HepG2 (cell line): ENCODE results near the gene RABGAP1L. TPM values are rescaled to one million over a fixed set of nuclear protein-coding genes. Genes with fewer than 3 reads are reported as not detected.

Source experiments
- BHLHE40 ChIP-seq: IDR thresholded peaks from 2 replicates; pipeline ENCODE4 v1.6.1; 2011; ENCODE audit warnings: low read length, improper control_type of control experiment
- DMAP1 ChIP-seq: IDR thresholded peaks from 2 replicates; pipeline ENCODE4 v1.6.1; 2016
- FOXA1 ChIP-seq, 2 experiments: fragments of 450-650 bp in 1 of 2; sonication (generic) in 1 of 2; formaldehyde crosslinking in 1 of 2; IDR thresholded peaks; 2 replicates each; pipeline versions ENCODE4 v1.4.0 to v1.6.1; 2016 to 2020; ENCODE audit warnings: missing genetic modification reagents in 1 of 2
- HCFC1 ChIP-seq: fragments of 150-350 bp; IDR thresholded peaks from 2 replicates; pipeline ENCODE4 v1.6.1; 2014; ENCODE audit warnings: low read depth, low read length
- HNF4A ChIP-seq: sonication (generic); formaldehyde crosslinking; IDR thresholded peaks from 2 replicates; pipeline ENCODE4 v1.4.0; 2020; ENCODE audit warnings: missing genetic modification reagents
- HOXD1 ChIP-seq: sonication (generic); formaldehyde crosslinking; IDR thresholded peaks from 2 replicates; pipeline ENCODE4 v1.5.0; 2020; ENCODE audit warnings: missing genetic modification reagents
- KMT2B ChIP-seq: IDR thresholded peaks from 2 replicates; pipeline ENCODE4 v1.6.1; 2016; ENCODE audit warnings: missing genetic modification reagents, missing compliant biosample characterization
- MED8 ChIP-seq: sonication (generic); formaldehyde crosslinking; IDR thresholded peaks from 2 replicates; pipeline ENCODE4 v1.8.1; 2023; ENCODE audit warnings: mild to moderate bottlenecking, missing genetic modification reagents; ENCODE audit not compliant: insufficient replicate concordance
- NFYB ChIP-seq: sonication (generic); formaldehyde crosslinking; IDR thresholded peaks from 2 replicates; pipeline ENCODE4 v1.4.0; 2020; ENCODE audit warnings: missing genetic modification reagents
- PRMT3 ChIP-seq: sonication (generic); formaldehyde crosslinking; IDR thresholded peaks from 2 replicates; pipeline ENCODE4 v1.8.1; 2022; ENCODE audit warnings: low read depth, mild to moderate bottlenecking, moderate library complexity, missing genetic modification reagents, borderline replicate concordance
- REXO4 ChIP-seq: sonication (generic); formaldehyde crosslinking; IDR thresholded peaks from 2 replicates; pipeline ENCODE4 v1.8.0; 2022; ENCODE audit warnings: missing genetic modification reagents, mild to moderate bottlenecking, borderline replicate concordance
- RFXAP ChIP-seq: sonication (generic); formaldehyde crosslinking; IDR thresholded peaks from 2 replicates; pipeline ENCODE4 v1.4.0; 2020; ENCODE audit warnings: missing genetic modification reagents, borderline replicate concordance
- SKI ChIP-seq: fragments of 450-650 bp; IDR thresholded peaks from one replicate; pipeline ENCODE4 v1.6.1; 2018; ENCODE audit warnings: mild to moderate bottlenecking; ENCODE audit not compliant: partially characterized antibody
- SMARCC2 ChIP-seq: fragments of 450-650 bp; IDR thresholded peaks from 2 replicates; pipeline ENCODE4 v1.6.1; 2017; ENCODE audit warnings: antibody characterized with exemption, mild to moderate bottlenecking
- SOX5 ChIP-seq: IDR thresholded peaks from 2 replicates; pipeline ENCODE4 v1.6.1; 2016; ENCODE audit warnings: borderline replicate concordance
- ZNF121 ChIP-seq: sonication (generic); formaldehyde crosslinking; IDR thresholded peaks from 2 replicates; pipeline ENCODE4 v1.5.0; 2020; ENCODE audit warnings: mild to moderate bottlenecking, missing genetic modification reagents
- ZNF350 ChIP-seq: sonication (generic); formaldehyde crosslinking; IDR thresholded peaks from 2 replicates; pipeline ENCODE4 v1.4.0; 2020; ENCODE audit warnings: mild to moderate bottlenecking, low read depth, missing genetic modification reagents, borderline replicate concordance
- ZNF558 ChIP-seq: sonication (generic); formaldehyde crosslinking; IDR thresholded peaks from 2 replicates; pipeline ENCODE4 v1.9.0; 2022; ENCODE audit warnings: mild to moderate bottlenecking, missing genetic modification reagents, borderline replicate concordance
- ZNF737 ChIP-seq: sonication (generic); formaldehyde crosslinking; IDR thresholded peaks from 2 replicates; pipeline ENCODE4 v1.5.0; 2020; ENCODE audit warnings: missing genetic modification reagents, mild to moderate bottlenecking, borderline replicate concordance
- ZNF781 ChIP-seq: sonication (generic); formaldehyde crosslinking; IDR thresholded peaks from 2 replicates; pipeline ENCODE4 v1.5.1; 2020; ENCODE audit warnings: borderline replicate concordance, mild to moderate bottlenecking, missing genetic modification reagents; ENCODE audit errors: not compliant biosample characterization
- ZNF816 ChIP-seq: sonication (generic); formaldehyde crosslinking; IDR thresholded peaks from 2 replicates; pipeline ENCODE4 v1.8.0; 2022; ENCODE audit warnings: missing genetic modification reagents, mild to moderate bottlenecking, borderline replicate concordance
- polyA plus RNA-seq, 8 experiments: library from polyadenylated mRNA; depleted of rRNA in 3 of 8; stranded (reverse) in 7 of 8; unstranded in 1 of 8; fragments of >200 nt; fragmentation: Illumina TruSeq in 4 of 8; extraction: Trizol in 4 of 8; gene quantifications; 2 replicates each; pipeline versions ENCODE4 v1.2.1 to v1.2.3, GENCODE V29; 2011 to 2016; ENCODE audit warnings: low read depth in 4 of 8, missing spikeins in 1 of 8, mixed read lengths in 1 of 8; ENCODE audit not compliant: insufficient read depth in 1 of 8
- total RNA-seq, 5 experiments: library from RNA; depleted of rRNA; stranded (reverse); fragments of >200 nt; fragmentation: Illumina TruSeq; extraction: Trizol; gene quantifications; 2 replicates each; pipeline ENCODE4 v1.2.3, GENCODE V29; 2016; ENCODE audit warnings: low read depth in 1 of 5
- TF ChIP-seq, protein P1 (sequence below), 2 experiments: sonication (generic) in 1 of 2; formaldehyde crosslinking in 1 of 2; IDR thresholded peaks; 2 replicates each; pipeline versions ENCODE4 v1.6.1 to v1.9.0; 2014 to 2022; ENCODE audit warnings: antibody characterized with exemption in 1 of 2, borderline replicate concordance in 1 of 2, inconsistent platforms in 1 of 2, low read depth in 1 of 2, missing genetic modification reagents in 1 of 2
- TF ChIP-seq, protein P2 (sequence below): sonication (generic); formaldehyde crosslinking; IDR thresholded peaks from 2 replicates; pipeline ENCODE4 v1.4.0; 2020; ENCODE audit warnings: missing genetic modification reagents

Gene RABGAP1L
- total and polyA plus RNA-seq, 2 of the 13 experiments (the other 11 are each of a cell fraction or from before 2014, with no cell fraction given), result 7.9 to 22.6 TPM

DNA sequence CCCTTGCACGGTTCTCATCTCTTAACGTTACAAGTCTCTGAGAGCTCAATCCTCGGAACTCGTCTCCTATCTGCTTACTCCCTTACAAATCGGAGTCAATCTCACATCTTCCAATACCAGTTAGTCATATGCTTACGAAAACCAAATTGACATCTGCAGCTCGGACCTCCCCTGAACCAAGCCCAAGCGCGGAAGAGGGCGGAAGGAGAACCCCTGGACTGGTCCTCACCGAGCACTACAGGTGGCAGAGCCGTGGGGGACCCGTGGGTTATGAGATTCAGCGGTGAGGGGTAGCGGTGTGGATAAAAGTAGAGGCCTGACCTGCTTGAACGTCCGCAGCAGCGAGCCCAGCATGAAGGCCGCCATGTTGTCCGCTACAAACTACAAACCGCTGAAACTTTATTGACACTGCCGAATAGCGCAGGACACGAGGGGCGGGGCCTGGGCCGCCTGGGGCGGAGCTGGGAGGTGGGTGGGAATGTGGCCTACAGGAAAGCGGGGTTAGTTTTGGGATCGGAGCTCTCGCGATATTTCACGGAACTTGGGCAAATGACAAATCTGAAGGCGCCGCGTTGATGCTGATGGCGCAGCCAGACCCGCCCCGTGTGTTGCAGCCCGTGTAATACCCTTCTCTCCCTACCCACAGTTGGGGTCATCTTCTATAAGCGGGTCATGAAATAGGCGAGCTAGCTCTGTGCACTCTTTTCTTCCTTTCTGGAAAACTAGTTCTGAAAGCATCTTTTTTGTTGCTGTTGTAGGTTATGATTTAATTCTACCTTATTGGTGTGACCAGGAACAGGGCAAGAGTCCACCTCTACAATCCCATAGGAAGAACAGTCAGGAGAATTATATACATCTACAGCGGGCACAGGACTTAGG lies 864.0 kb downstream of the RABGAP1L start, which contains the start of gene MRPS14 (continued):
- TF ChIP-seq, protein P1, sequence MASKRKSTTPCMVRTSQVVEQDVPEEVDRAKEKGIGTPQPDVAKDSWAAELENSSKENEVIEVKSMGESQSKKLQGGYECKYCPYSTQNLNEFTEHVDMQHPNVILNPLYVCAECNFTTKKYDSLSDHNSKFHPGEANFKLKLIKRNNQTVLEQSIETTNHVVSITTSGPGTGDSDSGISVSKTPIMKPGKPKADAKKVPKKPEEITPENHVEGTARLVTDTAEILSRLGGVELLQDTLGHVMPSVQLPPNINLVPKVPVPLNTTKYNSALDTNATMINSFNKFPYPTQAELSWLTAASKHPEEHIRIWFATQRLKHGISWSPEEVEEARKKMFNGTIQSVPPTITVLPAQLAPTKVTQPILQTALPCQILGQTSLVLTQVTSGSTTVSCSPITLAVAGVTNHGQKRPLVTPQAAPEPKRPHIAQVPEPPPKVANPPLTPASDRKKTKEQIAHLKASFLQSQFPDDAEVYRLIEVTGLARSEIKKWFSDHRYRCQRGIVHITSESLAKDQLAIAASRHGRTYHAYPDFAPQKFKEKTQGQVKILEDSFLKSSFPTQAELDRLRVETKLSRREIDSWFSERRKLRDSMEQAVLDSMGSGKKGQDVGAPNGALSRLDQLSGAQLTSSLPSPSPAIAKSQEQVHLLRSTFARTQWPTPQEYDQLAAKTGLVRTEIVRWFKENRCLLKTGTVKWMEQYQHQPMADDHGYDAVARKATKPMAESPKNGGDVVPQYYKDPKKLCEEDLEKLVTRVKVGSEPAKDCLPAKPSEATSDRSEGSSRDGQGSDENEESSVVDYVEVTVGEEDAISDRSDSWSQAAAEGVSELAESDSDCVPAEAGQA (IDR thresholded peaks at IDR 0.05; ENCODE audit: low read depth), result peak; percentile 85
- TF ChIP-seq, protein P1 (CRISPR knock-in tag; IDR thresholded peaks at IDR 0.05; ENCODE audit: borderline replicate concordance), result no peak
- no peak for TF ChIP-seq REXO4 (CRISPR knock-in tag)
- TF ChIP-seq ZNF350 (CRISPR knock-in tag), result peak; percentile 78; the same call in 1 of the 2 replicates
- no peak for TF ChIP-seq ZNF121 (CRISPR knock-in tag)
- TF ChIP-seq PRMT3, result no peak
- TF ChIP-seq NFYB (CRISPR knock-in tag), result peak; percentile 46; the same call in 1 of the 2 replicates
- TF ChIP-seq ZNF737 (CRISPR knock-in tag), result no peak
- peak; percentile 97 for TF ChIP-seq KMT2B (CRISPR knock-in tag)
- TF ChIP-seq DMAP1, result peak; percentile 85
- no peak for TF ChIP-seq MED8 (CRISPR knock-in tag)
- no peak for TF ChIP-seq SKI
- TF ChIP-seq HCFC1, result peak; percentile 68
- TF ChIP-seq ZNF558 (CRISPR knock-in tag), result no peak
- TF ChIP-seq SOX5, result 0 out of 2 replicates have a peak, but pooled peaks have one; percentile 22
- TF ChIP-seq RFXAP (CRISPR knock-in tag), result peak; percentile 60; the same call in 1 of the 2 replicates
- TF ChIP-seq FOXA1 (IDR thresholded peaks at IDR 0.05), result no peak
- TF ChIP-seq FOXA1 (CRISPR knock-in tag; IDR thresholded peaks at IDR 0.05), result peak; percentile 66
- TF ChIP-seq SMARCC2, result no peak
- no peak for TF ChIP-seq BHLHE40
- no peak for TF ChIP-seq ZNF781 (CRISPR knock-in tag)
- no peak for TF ChIP-seq HOXD1 (CRISPR knock-in tag)
- TF ChIP-seq ZNF816 (CRISPR knock-in tag), result peak; percentile 61; the same call in 1 of the 2 replicates
- no peak for TF ChIP-seq HNF4A (CRISPR knock-in tag)
- TF ChIP-seq, protein P2, sequence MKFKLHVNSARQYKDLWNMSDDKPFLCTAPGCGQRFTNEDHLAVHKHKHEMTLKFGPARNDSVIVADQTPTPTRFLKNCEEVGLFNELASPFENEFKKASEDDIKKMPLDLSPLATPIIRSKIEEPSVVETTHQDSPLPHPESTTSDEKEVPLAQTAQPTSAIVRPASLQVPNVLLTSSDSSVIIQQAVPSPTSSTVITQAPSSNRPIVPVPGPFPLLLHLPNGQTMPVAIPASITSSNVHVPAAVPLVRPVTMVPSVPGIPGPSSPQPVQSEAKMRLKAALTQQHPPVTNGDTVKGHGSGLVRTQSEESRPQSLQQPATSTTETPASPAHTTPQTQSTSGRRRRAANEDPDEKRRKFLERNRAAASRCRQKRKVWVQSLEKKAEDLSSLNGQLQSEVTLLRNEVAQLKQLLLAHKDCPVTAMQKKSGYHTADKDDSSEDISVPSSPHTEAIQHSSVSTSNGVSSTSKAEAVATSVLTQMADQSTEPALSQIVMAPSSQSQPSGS (CRISPR knock-in tag), result peak; percentile 71; the same call in 1 of the 2 replicates
